SK-N-SH (cell line): ENCODE results near the gene CCR5AS.

ENCODE experiments used
- CTCF ChIA-PET: fragments of 300-600, 350-600 bp; formaldehyde crosslinking; extraction: SDS; loops from one replicate; lab custom pipeline; 2021; lab: Yijun Ruan, JAX
- POLR2A ChIA-PET: fragments of 350-600 bp; sonication (Branson Sonifier 250); formaldehyde crosslinking; extraction: SDS; loops from one replicate; lab custom pipeline; 2020; ENCODE audit warnings: antibody characterized with exemption, inconsistent platforms; lab: Yijun Ruan, JAX
- DNase-seq: peaks from one replicate; pipeline ENCODE4 v3.0.0; 2012
- H2AFZ ChIP-seq: fragments of 200-600 bp; sonication (generic); 2 replicates; pipeline ENCODE4 v1.8.1; 2016; ENCODE audit warnings: antibody characterized with exemption, mild to moderate bottlenecking, low read depth
- H3F3A ChIP-seq: fragments of 200-600 bp; sonication (generic); replicated peaks from 2 replicates; pipeline ENCODE3; 2016; ENCODE audit warnings: antibody characterized with exemption, mild to moderate bottlenecking; ENCODE audit not compliant: insufficient read depth
- H3K27ac ChIP-seq, 2 experiments: fragments of 200-500 bp in 1 of 2; fragments of 200-600 bp in 1 of 2; sonication (Bioruptor generic) in 1 of 2; sonication (generic), shearing (Covaris generic) in 1 of 2; 2 replicates each; pipeline versions ENCODE4 v1.5.1 to v1.6.1; 2014 to 2016; ENCODE audit warnings: low read depth in 2 of 2, inconsistent platforms in 1 of 2, low read length in 1 of 2, mild to moderate bottlenecking in 1 of 2, mixed read lengths in 1 of 2
- H3K27me3 ChIP-seq: fragments of 200-600 bp; sonication (generic), shearing (Covaris generic); 2 replicates; pipeline ENCODE4 v1.6.1; 2016; ENCODE audit warnings: mixed run types; ENCODE audit not compliant: insufficient read depth
- H3K36me3 ChIP-seq, 2 experiments: fragments of 200-500 bp in 1 of 2; fragments of 200-600 bp in 1 of 2; sonication (Bioruptor generic) in 1 of 2; sonication (generic) in 1 of 2; replicated peaks in 1 of 2; 2 replicates each; pipeline versions ENCODE3 to v1.5.1; 2014 to 2016; ENCODE audit warnings: low read length in 1 of 2, mild to moderate bottlenecking in 1 of 2; ENCODE audit not compliant: insufficient read depth in 2 of 2, control insufficient read depth in 1 of 2
- H3K4me1 ChIP-seq, 2 experiments: fragments of 200-500 bp in 1 of 2; fragments of 200-600 bp in 1 of 2; sonication (Bioruptor generic) in 1 of 2; sonication (generic), shearing (Covaris generic) in 1 of 2; 2 replicates each; pipeline versions ENCODE4 v1.5.1 to v1.6.1; 2014 to 2016; ENCODE audit warnings: low read depth in 1 of 2, low read length in 1 of 2, mixed run types in 1 of 2; ENCODE audit not compliant: insufficient read depth in 2 of 2, control insufficient read depth in 1 of 2
- H3K4me2 ChIP-seq: fragments of 200-600 bp; sonication (generic), shearing (Covaris generic); 2 replicates; pipeline ENCODE4 v1.6.1; 2017; ENCODE audit warnings: mixed run types
- H3K4me3 ChIP-seq, 2 experiments: fragments of 200-500 bp in 1 of 2; fragments of 200-600 bp in 1 of 2; sonication (Bioruptor generic) in 1 of 2; sonication (generic), shearing (Covaris generic) in 1 of 2; 2 replicates each; pipeline versions ENCODE4 v1.5.1 to v1.8.1; 2014 to 2016; ENCODE audit warnings: low read depth in 2 of 2, inconsistent platforms in 1 of 2, low read length in 1 of 2, mild to moderate bottlenecking in 1 of 2, mixed read lengths in 1 of 2, moderate library complexity in 1 of 2
- H3K79me2 ChIP-seq: fragments of 200-600 bp; sonication (generic); 2 replicates; pipeline ENCODE4 v1.8.1; 2017; ENCODE audit warnings: mild to moderate bottlenecking; ENCODE audit not compliant: insufficient read depth
- H3K9ac ChIP-seq: fragments of 200-600 bp; sonication (generic); 2 replicates; pipeline ENCODE4 v1.6.1; 2017; ENCODE audit warnings: mixed run types
- H3K9me2 ChIP-seq: fragments of 200-600 bp; sonication (generic); 2 replicates; pipeline ENCODE4 v1.6.1; 2017; ENCODE audit warnings: mixed run types
- H3K9me3 ChIP-seq: fragments of 200-600 bp; sonication (generic); 2 replicates; pipeline ENCODE4 v1.6.1; 2017; ENCODE audit warnings: mixed run types, mild to moderate bottlenecking, moderate library complexity
- H4K20me1 ChIP-seq: fragments of 200-600 bp; sonication (generic); 2 replicates; pipeline ENCODE4 v1.6.1; 2017; ENCODE audit warnings: mild to moderate bottlenecking, mixed run types; ENCODE audit not compliant: insufficient read depth
- ELF1 ChIP-seq: IDR thresholded peaks from 2 replicates; pipeline ENCODE4 v1.4.0; 2012
- EZH2phosphoT487 ChIP-seq: fragments of 200-600 bp; sonication (generic); IDR thresholded peaks from 2 replicates; pipeline ENCODE4 v1.6.1; 2017; ENCODE audit warnings: low read depth, mixed run types, mild to moderate bottlenecking, antibody characterized with exemption, moderate library complexity, borderline replicate concordance
- FOSL2 ChIP-seq: IDR thresholded peaks from 2 replicates; pipeline ENCODE4 v1.4.0; 2012; ENCODE audit warnings: low read depth, mild to moderate bottlenecking, moderate library complexity, borderline replicate concordance
- FOXJ3 ChIP-seq: sonication (generic); formaldehyde crosslinking; IDR thresholded peaks from 2 replicates; pipeline ENCODE4 v1.5.1; 2020; ENCODE audit warnings: mild to moderate bottlenecking, missing genetic modification reagents
- GABPA ChIP-seq: IDR thresholded peaks from 2 replicates; pipeline ENCODE4 v1.4.0; 2012; ENCODE audit warnings: low read depth, mild to moderate bottlenecking
- GATA2 ChIP-seq: sonication (generic); formaldehyde crosslinking; IDR thresholded peaks from 2 replicates; pipeline ENCODE4 v1.5.0; 2020; ENCODE audit warnings: mild to moderate bottlenecking, missing genetic modification reagents
- JUND ChIP-seq: IDR thresholded peaks from 2 replicates; pipeline ENCODE4 v1.4.0; 2012
- MXI1 ChIP-seq: IDR thresholded peaks from 2 replicates; pipeline ENCODE4 v1.6.1; 2012; ENCODE audit warnings: mild to moderate bottlenecking, low read depth, low read length, improper control_type of control experiment
- NFIC ChIP-seq: IDR thresholded peaks from 2 replicates; pipeline ENCODE4 v1.4.0; 2012; ENCODE audit warnings: borderline replicate concordance
- POLR2AphosphoS5 ChIP-seq: IDR thresholded peaks from 2 replicates; pipeline ENCODE4 v1.6.1; 2012; ENCODE audit warnings: low read depth, low read length
- RCOR1 ChIP-seq: fragments of 150-350 bp; IDR thresholded peaks from 2 replicates; pipeline ENCODE4 v1.6.1; 2017; ENCODE audit warnings: antibody characterized with exemption, low read length
- SIN3A ChIP-seq: IDR thresholded peaks from 2 replicates; pipeline ENCODE4 v1.6.1; 2012; ENCODE audit warnings: low read depth, mild to moderate bottlenecking, low read length, moderate library complexity, borderline replicate concordance
- TAF1 ChIP-seq: IDR thresholded peaks from 2 replicates; pipeline ENCODE4 v1.6.1; 2012; ENCODE audit warnings: low read depth, mild to moderate bottlenecking, low read length, moderate library complexity, borderline replicate concordance
- TEAD4 ChIP-seq: IDR thresholded peaks from 2 replicates; pipeline ENCODE4 v1.4.0; 2012; ENCODE audit warnings: mild to moderate bottlenecking, borderline replicate concordance; ENCODE audit not compliant: insufficient read depth
- WGBS: methylation state at CpG from one replicate; pipeline ENCODE4 v1.1.6; 2017; ENCODE audit warnings: low lambda C conversion rate; 5-methylcytosine and 5-hydroxymethylcytosine counted together
- TF ChIP-seq, protein P1 (sequence below): fragments of 200-600 bp; sonication (generic); IDR thresholded peaks from 2 replicates; pipeline ENCODE4 v1.6.1; 2017; ENCODE audit warnings: antibody characterized with exemption, mild to moderate bottlenecking, moderate library complexity
- TF ChIP-seq, protein P2 (sequence below): IDR thresholded peaks from 2 replicates; pipeline ENCODE4 v1.6.1; 2012; ENCODE audit warnings: mild to moderate bottlenecking, low read depth, low read length, moderate library complexity
- TF ChIP-seq, protein P3 (sequence below): IDR thresholded peaks from 2 replicates; pipeline ENCODE4 v1.4.0; 2012; ENCODE audit warnings: low read depth, borderline replicate concordance

CCR5AS gene

DNA sequence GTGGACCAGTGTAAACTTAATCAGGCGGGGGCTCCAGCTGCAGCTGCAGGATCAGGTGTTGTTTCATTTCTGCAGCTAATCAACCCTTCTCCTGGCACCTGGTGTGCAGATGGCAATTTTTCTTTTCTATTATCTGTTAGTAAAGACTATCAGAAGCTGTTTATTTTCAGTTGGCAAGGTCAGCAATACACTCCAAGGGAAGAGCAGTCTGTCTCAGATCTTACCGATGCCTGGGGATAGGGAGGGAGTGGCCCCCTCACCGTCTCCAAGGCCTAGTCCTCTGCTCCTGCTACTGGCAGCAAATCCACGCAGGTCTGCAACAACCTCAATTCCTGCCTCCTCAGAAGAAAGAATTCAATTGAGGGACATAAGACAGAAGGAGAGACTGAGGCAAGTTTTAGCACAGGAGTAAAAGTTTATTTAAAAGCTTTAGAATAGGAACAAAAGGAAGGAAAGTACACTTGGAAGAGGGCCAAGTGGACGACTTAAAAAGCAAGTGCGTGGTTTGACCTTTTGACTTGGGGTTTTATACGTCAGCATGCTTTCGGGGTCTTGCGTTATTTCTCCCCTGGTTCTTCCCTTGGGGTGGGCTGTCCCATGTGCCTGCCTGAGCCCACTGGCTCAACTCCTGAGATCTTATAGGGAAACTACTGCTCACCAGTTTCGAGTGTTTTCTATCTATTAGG, 9.4 kb upstream of the CCR5AS start:
- Histone ChIP-seq H2AFZ (no peak overlapping the region), H3K79me2 (no peaks in the 10 kb centered on the region), H3F3A (no peaks in the 10 kb centered on the region), H3K36me3 (no peaks in the 10 kb centered on the region), H3K4me2 (no peak overlapping the region), H3K9me2 (no peaks in the 10 kb centered on the region), H3K27me3 (no peaks in the 10 kb centered on the region; the same call in 1 of the 2 replicates), H4K20me1 (no peaks in the 10 kb centered on the region), H3K4me3 (no peak overlapping the region), H3K9me3 (no peaks in the 10 kb centered on the region), H3K9ac (no peak overlapping the region), H3K4me1 (peaks cover 0 to 4% of the 10 kb centered on the region in 2 experiments; a peak in 1 of 4 replicates), H3K27ac (no peak overlapping the region)
- DNase-seq = no peak
- CTCF ChIA-PET = no interaction called here
- WGBS = 51% methylated on average over 9 of the region's 10 CpGs
- no peak for TF ChIP-seq EZH2phosphoT487
- no peak for TF ChIP-seq GABPA
- no peak for TF ChIP-seq TAF1
- TF ChIP-seq RCOR1 = no peak
- TF ChIP-seq JUND = no peak
- TF ChIP-seq, protein P1, sequence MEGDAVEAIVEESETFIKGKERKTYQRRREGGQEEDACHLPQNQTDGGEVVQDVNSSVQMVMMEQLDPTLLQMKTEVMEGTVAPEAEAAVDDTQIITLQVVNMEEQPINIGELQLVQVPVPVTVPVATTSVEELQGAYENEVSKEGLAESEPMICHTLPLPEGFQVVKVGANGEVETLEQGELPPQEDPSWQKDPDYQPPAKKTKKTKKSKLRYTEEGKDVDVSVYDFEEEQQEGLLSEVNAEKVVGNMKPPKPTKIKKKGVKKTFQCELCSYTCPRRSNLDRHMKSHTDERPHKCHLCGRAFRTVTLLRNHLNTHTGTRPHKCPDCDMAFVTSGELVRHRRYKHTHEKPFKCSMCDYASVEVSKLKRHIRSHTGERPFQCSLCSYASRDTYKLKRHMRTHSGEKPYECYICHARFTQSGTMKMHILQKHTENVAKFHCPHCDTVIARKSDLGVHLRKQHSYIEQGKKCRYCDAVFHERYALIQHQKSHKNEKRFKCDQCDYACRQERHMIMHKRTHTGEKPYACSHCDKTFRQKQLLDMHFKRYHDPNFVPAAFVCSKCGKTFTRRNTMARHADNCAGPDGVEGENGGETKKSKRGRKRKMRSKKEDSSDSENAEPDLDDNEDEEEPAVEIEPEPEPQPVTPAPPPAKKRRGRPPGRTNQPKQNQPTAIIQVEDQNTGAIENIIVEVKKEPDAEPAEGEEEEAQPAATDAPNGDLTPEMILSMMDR = no peak
- no peak for TF ChIP-seq TEAD4
- no peak for TF ChIP-seq GATA2 (CRISPR knock-in tag)
- TF ChIP-seq MXI1 = no peak
- no peak for TF ChIP-seq ELF1
- no peak for TF ChIP-seq POLR2AphosphoS5
- TF ChIP-seq SIN3A = no peak
- TF ChIP-seq, protein P2, sequence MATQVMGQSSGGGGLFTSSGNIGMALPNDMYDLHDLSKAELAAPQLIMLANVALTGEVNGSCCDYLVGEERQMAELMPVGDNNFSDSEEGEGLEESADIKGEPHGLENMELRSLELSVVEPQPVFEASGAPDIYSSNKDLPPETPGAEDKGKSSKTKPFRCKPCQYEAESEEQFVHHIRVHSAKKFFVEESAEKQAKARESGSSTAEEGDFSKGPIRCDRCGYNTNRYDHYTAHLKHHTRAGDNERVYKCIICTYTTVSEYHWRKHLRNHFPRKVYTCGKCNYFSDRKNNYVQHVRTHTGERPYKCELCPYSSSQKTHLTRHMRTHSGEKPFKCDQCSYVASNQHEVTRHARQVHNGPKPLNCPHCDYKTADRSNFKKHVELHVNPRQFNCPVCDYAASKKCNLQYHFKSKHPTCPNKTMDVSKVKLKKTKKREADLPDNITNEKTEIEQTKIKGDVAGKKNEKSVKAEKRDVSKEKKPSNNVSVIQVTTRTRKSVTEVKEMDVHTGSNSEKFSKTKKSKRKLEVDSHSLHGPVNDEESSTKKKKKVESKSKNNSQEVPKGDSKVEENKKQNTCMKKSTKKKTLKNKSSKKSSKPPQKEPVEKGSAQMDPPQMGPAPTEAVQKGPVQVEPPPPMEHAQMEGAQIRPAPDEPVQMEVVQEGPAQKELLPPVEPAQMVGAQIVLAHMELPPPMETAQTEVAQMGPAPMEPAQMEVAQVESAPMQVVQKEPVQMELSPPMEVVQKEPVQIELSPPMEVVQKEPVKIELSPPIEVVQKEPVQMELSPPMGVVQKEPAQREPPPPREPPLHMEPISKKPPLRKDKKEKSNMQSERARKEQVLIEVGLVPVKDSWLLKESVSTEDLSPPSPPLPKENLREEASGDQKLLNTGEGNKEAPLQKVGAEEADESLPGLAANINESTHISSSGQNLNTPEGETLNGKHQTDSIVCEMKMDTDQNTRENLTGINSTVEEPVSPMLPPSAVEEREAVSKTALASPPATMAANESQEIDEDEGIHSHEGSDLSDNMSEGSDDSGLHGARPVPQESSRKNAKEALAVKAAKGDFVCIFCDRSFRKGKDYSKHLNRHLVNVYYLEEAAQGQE = no peak
- TF ChIP-seq, protein P3, sequence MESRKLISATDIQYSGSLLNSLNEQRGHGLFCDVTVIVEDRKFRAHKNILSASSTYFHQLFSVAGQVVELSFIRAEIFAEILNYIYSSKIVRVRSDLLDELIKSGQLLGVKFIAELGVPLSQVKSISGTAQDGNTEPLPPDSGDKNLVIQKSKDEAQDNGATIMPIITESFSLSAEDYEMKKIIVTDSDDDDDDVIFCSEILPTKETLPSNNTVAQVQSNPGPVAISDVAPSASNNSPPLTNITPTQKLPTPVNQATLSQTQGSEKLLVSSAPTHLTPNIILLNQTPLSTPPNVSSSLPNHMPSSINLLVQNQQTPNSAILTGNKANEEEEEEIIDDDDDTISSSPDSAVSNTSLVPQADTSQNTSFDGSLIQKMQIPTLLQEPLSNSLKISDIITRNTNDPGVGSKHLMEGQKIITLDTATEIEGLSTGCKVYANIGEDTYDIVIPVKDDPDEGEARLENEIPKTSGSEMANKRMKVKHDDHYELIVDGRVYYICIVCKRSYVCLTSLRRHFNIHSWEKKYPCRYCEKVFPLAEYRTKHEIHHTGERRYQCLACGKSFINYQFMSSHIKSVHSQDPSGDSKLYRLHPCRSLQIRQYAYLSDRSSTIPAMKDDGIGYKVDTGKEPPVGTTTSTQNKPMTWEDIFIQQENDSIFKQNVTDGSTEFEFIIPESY = no peak
- TF ChIP-seq NFIC = no peak
- no peak for TF ChIP-seq FOXJ3 (CRISPR knock-in tag)
- no peak for TF ChIP-seq FOSL2
- POLR2A ChIA-PET = no interaction called here
